ENCODE data around the gene PLVAP. TPM values are rescaled to one million over a fixed set of nuclear protein-coding genes. Genes with fewer than 3 reads are reported as not detected.
A peak's percentile ranks its signal among the peaks of the same experiment; 100 is the strongest.

PLVAP gene
- total RNA-seq, 1 donor from 2014 or later, result 4.6 TPM

DNA sequence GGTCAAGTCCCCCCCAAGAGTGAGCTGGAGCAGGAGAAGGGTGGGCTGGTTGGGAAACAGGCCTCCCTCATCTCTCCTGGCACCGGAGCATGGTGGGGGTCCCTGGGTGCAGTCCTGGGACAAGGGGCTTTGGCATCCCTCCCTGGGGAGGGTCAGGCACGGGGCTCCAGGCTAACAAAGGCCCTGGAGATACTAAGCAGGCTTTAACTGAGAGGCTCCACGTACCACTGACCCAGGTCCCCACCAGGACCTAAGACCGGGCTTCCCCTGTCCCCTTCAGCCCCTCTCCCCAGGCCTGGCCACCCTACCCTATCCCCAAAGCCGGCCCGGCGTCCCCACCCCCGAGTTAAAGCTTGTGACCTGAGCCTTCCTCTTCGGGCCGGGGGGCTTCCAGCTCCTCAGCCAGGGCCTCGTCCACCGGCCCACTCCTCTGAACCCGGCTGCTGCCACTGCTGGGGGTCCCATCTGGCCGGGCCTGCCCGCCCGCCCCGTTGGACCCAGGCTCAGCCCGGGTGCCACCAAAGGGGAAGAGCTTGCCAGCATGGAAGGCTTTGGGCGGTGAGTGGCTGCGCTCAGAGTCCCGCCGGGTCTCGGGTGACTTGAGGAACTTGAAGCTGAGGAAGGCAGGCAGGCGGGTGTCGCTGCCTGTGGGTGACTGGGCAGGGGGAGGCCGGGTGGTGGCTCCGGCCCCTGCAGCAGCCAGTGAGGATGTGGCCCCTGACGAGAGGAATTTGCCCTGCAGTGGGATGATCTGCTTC, 52.6 kb downstream of the PLVAP start:
- DNase-seq (ENCODE audit: low spot score) (no peak), ATAC-seq (no peak)

DNA sequence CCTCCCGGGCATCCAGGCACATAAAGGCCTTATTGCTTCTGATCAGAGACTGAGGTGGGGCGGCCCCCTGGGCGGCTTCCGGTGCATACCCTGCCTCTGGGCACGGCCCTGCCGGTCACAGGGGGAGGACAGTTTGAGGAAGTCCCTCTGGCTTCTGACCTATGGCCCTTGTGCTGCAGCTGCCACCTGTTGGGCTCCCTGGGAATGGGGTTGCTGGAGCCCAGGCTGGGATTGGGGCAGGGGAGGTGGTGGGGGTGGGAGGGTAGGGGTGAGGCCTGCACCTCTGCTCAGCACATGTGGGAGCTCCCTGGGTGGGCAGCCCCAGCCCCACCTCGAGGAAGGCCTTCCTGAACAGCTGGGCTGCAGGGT, 53.2 kb downstream of the PLVAP start:
- DNase-seq (ENCODE audit: low spot score), result no peak
- ATAC-seq, result no peak

DNA sequence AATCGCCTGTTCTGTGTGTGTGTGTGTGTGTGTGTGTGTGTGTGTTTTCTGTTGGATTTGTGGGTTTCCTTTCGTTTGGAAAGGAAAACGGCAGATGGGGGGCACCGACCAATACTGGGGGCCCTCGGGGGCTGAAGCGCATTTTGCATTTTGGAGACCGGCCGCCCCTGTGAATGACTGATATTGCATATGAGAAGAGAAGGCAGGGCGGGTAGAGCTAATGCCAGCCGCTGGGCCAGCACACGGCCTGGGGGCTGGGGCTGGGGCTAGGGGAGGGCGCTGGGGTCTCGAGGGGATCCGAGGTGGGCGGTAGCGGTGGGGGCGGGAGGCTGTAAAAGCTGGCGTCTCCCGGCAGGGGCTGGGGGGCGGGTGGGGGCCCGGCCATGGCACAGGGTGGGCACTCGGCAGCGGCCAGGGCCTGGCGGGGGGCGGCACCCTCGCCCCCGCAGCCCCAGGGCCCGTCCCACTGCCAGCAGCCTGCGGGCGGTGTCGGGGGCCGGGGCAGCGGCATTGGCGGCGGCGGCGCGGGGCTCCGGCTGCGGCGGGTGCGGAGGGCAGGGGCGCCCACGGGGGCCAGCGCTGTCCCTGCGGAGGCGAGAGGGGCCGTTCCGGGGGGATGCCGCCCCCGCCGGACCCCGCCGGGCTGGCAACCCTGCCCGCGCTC, 53.7 kb downstream of the PLVAP start:
- no peak for ATAC-seq
- no peak for DNase-seq (ENCODE audit: low spot score)

DNA sequence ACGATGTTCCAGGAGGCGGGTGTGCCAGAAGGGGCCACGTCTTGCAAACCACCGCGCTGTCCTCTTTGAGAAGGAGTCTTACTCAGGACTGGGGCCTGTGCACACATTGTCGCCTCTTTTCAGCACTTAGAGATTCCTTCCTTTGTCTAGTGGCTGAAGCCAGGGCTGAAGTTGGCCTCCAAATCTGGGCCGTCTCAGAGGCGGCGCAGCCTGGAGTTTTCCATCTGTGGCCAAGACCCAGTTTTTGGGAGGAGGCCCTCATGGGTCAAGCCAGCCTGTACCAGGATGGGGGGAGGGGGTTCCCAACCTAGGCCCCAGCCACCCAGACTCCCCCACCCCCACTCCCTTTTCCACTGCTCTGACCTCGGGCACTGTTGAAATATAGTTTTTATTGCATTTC, 54.3 kb downstream of the PLVAP start:
- ATAC-seq, result no peak
- no peak for DNase-seq (ENCODE audit: low spot score)

DNA sequence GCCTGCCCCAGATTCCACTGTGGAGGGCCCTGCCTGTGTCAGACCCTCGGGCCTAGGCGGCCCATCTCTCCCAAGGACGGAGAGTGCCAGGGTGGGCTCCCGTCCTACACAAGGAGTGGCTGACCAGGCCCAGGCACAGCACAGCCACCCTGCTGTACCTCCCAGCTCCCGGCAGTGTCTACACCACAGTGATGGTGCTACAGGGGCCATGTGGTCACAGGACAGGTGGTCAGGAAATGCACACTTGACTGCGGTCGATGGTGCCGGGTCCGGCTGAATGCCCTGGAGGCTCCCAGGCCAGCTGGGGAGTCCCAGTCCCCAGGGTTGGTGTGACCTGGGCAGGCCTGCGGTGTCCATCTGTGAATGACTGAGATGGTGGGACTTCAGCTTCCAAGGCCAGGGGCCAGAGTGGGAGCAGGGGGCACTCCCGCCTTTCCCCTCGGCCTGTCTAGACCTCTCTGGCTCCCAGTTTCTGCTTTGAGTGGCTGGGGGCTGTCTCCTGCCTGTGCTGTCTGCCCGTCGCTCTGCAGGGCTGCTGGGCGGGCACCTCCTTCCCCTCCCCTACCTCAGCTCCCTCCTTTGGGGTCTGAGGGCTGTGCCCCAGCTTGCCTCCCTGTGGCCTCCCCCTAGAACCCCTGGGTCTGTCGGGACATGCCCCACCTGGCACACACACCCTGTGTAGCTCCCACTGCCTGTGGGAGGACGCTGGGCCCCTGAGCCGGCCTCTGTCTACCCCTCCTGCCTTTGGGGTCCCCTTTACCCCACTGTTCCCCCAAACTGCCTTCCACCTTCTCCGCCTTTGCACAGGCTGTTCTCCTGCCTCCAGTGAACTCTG, 55.3 kb downstream of the PLVAP start:
- ATAC-seq, result no peak
- no peak for DNase-seq (ENCODE audit: low spot score)

DNA sequence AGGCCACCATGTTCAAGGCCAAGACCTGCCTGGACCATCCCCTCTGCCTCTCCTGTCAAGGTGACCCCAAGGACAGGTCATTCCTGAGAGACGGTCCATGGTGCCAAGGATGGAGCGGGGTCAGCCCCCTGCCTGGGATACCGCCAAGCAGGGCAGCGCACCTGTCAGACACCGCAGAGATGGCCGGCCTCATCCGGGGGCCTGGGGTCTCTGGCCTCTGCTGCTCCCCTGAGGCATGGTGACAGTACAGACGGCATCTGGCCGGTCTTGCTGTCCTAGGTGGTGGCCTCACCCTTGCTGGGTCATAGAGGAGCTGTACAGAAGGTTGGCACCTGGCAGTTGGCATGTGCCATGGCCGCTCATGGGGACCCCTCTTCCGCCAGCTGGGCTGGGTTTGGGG, 56.7 kb downstream of the PLVAP start:
- DNase-seq (ENCODE audit: low spot score) (no peak), ATAC-seq (no peak)

DNA sequence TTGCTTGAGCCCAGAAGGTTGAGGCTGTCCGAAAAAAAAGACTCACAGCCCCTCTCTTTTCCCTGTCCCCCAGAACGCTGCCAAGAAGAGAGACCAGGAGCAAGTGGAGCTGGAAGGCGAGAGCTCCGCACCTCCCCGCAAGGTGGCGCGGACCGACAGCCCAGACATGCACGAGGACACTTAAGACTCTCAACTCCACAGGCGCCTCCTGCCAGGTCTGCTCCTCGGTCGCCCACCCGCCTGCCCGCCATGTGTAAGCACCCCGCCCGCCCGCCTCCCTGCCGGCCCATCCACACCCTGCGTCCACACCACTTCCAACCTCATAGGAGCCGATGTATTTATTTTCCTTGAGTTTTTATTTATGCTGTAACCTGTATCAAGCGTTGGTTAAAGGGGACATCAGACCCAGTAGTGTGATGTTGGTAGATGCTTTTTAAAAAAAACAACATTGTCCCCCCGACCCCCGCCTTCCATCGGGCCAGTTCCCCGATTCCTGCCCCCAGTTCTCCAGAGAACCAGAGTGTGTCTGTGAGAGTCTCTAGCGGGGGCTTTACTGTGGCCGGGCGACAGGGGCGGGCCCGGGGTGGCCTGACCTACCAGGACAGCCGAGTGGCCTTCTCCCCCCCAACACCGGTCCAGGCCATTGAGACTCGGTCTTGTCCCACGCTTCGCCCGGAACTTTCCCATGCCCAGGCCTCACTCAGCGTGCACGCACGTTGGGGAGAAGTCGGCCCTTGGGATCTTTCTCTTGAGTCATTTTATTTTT, 57.5 kb downstream of the PLVAP start:
- DNase-seq (ENCODE audit: low spot score) (no peak), ATAC-seq (no peak)

DNA sequence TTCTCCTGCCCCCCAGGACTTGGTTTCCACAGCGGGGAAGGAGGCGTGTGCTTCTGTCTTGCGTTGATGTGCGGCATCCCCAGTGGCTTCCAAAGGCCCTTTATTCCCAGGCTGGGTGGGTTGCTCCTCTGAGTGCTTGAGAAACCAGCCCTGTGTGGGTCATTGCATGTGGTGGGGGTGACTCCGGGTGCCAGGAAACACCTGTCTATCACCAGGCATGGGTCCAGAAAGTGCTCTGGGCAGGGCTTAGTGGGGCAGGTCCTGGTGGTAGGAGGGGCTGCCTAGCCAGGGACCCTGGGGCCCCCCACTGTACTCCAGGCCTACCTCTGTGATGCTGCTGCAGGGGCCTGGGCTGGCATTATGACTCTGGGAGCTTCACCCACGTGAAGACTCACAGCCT, 58.2 kb downstream of the PLVAP start:
- ATAC-seq, result no peak

DNA sequence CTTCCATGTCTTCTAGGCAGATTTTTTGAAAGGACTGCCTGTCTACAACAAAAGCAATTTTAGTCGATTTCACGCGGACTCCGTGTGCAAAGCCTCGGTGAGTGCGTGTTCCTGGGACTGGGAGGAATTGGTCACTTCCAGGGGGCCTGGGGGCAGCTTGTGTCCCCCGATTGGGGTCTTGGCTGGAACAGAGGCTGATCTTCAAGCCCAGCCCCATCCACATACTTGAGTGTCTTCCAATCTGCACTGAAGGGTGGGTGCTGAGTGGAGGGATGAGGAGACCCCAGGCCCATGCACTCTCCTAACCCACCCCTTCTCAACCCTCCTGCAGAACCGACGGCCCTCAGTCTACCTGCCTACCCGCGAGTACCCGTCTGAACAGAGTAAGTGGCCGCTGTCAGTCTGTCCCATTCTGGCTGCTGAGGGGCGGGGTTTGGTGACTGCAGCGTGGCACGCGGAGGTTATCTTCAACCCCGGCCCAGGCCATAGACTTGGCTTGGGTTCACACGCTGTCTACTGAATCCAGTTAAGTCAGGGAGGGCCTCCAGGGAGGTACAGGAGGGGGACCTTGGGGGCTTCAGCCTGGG, 63.0 kb downstream of the PLVAP start:
- DNase-seq (ENCODE audit: low spot score), result no peak
- ATAC-seq, result no peak

More for the DNA sequence above, 58.2 kb downstream of the PLVAP start:
- no peak for DNase-seq (ENCODE audit: low spot score)

DNA sequence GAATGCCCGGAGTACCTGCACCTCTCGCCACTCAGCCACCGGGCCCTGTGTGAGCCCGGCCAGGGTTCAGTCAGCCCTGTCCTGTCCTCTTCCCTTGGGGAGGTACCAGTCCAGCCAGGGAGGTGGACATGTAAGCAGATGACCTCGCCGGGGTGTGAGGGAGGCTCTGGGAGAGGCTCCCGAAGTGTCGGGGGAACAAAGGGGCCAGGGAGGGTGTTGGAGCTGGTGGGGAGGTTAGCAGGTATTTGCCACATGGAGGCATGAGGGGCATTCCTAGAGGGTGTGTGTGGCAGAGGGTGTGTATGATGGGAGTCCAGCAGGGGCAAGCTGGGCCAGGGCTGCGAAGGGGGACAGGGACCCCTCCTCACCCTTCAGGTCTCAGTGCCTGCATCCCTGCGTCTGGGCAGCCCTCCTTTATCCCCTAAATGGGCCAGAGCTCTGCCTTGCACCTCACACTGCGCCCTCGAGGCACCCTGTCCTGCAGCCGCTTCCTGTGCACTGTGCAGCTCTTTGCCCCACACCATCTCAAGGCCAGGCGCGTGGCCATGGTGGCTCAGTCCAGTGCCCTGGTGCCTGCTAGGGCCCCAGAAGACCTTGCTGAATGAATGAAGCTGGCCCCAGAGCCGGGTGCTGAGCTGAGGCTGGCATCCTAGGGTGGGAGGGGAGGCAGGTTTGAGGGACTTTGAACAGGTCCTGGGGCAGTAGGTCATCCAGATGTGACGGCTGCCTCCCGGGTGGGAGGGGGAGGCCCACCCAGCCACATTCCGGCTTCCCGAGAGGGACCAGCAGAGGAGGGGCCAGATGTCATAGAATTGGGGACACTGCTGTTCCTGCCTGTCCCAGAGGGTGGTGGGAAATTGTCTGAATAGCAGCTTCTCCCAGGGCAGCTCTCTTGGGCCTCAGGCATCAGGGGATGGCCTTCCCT, 64.7 kb downstream of the PLVAP start:
- DNase-seq (ENCODE audit: low spot score), result no peak
- ATAC-seq, result no peak

DNA sequence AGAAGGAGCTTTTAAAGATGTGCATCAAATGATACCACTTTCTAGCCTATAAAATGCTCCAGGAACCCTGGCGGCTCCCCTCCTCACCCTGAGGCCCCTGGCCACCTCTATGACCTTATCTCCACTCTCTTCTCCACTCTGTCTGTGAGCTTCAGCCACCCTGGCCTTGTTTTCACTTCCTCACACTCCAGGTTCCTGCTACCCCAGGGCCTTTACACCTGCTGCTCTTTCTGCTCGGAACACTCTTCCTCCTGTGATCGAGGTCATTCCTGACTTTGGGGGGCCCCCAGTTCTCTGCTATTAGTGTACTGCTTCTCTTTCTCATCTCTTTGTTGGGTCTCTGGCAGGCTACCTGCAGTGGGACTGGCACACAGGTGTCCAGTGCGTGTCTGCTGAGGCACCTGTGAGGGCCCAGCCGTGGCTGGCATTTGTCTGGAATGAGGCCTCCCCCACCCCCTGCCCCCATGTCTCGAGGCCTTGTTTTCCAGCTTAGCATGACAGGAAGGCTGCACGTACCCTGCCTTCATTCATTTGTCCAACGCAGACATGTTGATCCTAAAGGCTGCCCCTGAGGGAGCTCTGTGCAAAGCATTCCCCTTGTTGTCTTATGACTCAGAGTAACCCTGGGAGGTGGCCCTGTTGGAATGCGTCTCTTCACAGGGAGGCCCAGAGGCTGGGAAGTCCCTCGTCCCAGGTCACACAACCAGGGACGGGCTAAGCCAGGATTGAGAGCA, 65.5 kb downstream of the PLVAP start:
- no peak for DNase-seq (ENCODE audit: low spot score)
- no peak for ATAC-seq

DNA sequence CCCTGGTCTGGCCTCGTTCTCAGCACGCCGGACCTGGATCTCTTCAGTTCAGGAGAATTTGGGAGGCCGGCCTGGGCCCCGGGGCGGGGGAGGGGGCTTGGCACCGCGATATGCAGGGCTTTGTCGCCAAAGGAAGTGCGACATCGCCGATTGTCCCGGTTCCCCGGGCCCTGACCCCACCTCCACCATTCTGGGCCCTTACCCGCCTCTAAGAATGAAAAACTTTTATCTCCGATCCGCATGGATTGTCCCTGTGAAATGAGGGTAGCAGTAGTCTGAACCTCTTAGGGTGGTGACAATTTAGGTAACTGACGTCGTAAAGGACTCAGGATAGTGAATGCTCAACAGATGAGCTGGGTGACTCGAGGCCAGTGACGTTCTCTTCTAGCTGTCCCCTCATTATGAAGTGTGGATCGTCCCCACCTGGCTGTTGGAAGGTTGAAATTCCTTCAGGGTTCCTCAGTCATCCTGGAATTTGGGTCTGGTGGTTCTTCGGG, 67.1 kb downstream of the PLVAP start:
- no peak for DNase-seq (ENCODE audit: low spot score)
- ATAC-seq, result no peak

DNA sequence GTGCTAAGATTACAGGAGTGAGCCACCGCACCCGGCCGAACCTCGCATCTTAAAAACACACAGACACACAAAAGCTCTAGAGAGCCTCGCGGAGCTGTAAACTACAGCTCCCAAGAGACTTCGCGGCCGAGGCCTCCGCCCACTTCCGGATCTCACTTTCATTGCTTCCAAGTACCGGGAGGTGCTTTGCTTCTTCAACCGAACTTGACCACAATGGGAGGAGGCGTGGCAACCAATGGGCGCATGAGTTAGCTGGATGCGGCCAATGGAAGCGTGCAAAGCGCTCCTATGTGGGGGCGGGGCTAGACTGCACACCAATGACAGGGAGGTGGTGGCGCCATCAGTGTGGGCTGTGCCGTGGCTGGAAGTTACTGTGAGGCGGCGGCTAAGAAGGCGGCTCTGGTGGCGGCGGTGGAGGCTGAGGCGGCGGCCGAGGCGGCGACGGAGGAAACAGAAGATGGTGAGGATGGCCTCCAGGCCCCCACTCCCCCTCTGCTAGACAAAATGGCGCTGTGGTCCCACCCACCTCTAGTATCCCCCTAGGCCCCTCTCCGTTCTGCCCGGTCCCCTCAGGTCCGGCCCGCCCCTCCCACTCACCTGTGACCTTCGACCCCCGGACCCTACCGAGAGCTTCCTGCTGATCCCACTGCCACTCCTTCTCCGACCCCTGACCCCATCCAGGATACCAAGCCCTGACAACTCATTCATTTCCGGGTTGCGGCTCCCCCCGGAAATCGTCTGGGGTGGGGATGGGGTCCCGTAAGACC, 67.8 kb downstream of the PLVAP start, which contains the start of gene DDA1:
Gene DDA1 (plus strand): TSS at position 366 of the 767 bp plus-strand sequence. CDS start 92 bp downstream, at position 458.
- peak; percentile 76 for ATAC-seq
- DNase-seq (ENCODE audit: low spot score), result peak; percentile 99

DNA sequence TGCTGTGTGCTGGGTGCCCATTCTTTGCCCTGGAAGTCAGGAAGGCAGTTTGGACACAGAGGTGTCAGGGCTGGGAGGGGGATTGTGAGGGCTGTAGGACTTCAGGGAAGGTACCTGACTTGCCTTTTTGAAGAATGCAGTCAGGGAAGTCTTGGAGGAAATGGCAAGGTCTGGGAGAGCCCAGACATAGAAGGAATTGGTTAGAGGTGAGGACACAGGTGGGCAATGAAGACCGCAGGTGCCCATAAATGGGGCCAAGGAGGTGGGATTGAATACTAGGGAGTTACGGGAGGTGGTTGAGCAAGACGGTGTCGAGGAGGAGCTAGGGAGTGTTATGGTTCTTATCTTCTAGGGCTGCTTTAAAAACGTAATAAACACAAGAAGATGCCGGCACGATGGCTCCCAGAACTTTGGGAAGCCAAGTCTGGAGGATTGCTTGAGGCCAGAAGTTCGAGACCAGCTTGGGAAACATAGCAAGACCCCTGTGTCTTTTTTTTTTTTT, 69.2 kb downstream of the PLVAP start:
- DNase-seq (ENCODE audit: low spot score) (no peak), ATAC-seq (no peak)

DNA sequence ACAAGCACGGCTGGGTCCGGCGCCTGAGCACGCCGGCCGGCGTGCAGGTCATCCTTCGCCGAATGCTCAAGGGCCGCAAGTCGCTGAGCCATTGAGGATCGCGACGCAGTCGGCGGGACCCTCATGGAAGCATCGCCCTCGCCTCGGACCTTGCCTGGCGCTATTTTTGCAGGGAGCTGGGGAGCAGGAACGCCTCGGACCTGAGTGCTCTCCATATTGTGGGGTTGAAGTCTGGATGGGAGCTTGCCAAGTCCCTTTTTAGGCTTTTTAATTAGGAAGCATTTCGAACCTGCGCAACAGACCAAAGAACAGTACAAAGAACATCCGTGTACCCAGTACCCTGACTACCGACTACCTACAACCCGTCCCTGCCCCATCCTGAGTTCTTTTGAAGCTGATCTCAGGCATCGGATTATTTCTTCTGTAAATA, 70.8 kb downstream of the PLVAP start:
- ATAC-seq, result peak; percentile 0
- peak; percentile 70 for DNase-seq (ENCODE audit: low spot score)

DNA sequence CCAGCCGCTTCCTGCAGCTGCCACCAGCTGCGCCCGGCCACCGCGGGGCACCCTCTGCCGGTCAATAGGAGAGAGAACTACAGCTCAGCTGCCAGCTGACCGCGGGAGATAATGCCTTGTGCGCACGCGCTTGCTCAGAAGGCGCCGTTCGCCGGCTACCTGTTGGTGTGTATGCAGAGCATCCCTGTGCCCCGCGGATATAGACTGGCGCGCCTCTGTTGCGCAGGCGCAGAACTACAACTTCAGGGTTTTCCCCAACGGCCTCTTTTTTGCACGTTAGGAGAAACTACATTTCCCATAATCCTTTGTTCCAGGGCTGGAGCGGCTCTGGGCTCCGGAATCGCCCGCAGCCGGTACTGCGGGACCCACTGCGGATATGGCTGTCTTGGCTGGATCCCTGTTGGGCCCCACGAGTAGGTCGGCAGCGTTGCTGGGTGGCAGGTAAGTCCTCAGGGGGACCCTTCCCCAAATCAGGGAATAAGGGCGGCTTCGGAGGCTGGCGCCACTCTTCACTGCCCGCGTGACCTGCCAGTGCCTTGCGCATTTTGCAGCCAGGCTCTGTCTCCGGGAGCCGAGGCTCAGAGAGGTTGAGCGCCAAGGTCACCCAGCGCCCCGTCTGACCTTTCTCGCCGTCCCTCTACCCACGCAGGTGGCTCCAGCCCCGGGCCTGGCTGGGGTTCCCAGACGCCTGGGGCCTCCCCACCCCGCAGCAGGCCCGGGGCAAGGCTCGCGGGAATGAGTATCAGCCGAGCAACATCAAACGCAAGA, 71.4 kb downstream of the PLVAP start, which contains the start of gene MRPL34:
Gene MRPL34 (plus strand): TSS at position 356 of the 768 bp plus-strand sequence. CDS start 21 bp downstream, at position 377.
- DNase-seq (ENCODE audit: low spot score) (peak; percentile 99), ATAC-seq (peak; percentile 69)

DNA sequence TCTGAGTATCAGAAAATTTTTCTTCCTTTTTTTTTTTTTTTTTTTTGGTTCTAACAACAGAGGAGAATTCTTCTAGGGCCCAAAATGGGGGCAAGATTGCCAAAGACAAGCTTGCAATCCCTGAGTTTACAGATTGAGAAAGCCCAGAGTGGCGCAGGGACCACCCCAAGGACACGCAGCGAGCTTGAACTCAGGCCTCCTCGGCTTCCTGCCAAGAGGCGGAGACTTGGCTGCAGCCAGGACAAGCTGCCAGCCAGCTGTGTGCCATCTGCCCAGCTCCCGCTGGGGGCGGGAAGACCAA, 72.0 kb downstream of the PLVAP start:
- DNase-seq (ENCODE audit: low spot score) (no peak), ATAC-seq (no peak)
